Fibroblast of lung (primary cell): ENCODE measurements around the gene SLC2A1. TPM values are rescaled to one million over a fixed set of nuclear protein-coding genes. Genes with fewer than 3 reads are reported as not detected.

Experiments used
- DNase-seq, 2 donors: peaks; one replicate each; pipeline versions ENCODE4 v3.0.0 to v3.0.0-alpha.2; 2010; ENCODE audit warnings: low read depth in 2 of 2
- H2AFZ ChIP-seq: 2 replicates; pipeline ENCODE4 v1.5.1; 2012; ENCODE audit warnings: low read length, control low read depth, inconsistent platforms
- H3K27ac ChIP-seq: 2 replicates; pipeline ENCODE4 v1.5.1; 2011; ENCODE audit warnings: low read length, control low read depth; ENCODE audit not compliant: insufficient read depth
- H3K27me3 ChIP-seq: 2 replicates; pipeline ENCODE4 v1.5.1; 2011; ENCODE audit warnings: mild to moderate bottlenecking, low read length; ENCODE audit not compliant: control insufficient read depth, insufficient read depth
- H3K36me3 ChIP-seq: 2 replicates; pipeline ENCODE4 v1.5.1; 2011; ENCODE audit warnings: low read length; ENCODE audit not compliant: control insufficient read depth, insufficient read depth
- H3K4me1 ChIP-seq: 2 replicates; pipeline ENCODE4 v1.5.1; 2011; ENCODE audit warnings: low read length; ENCODE audit not compliant: control insufficient read depth, insufficient read depth; ENCODE audit errors: extremely low read depth
- H3K4me2 ChIP-seq: 2 replicates; pipeline ENCODE4 v1.5.1; 2011; ENCODE audit warnings: low read length, control low read depth; ENCODE audit not compliant: insufficient read depth; ENCODE audit errors: extremely low read depth
- H3K4me3 ChIP-seq, 4 experiments: fragments of 200-600 bp in 1 of 4; sonication (generic) in 1 of 4; replicated peaks in 1 of 4; 2 replicates each; pipeline ENCODE4 v1.5.1; 2011 to 2016; ENCODE audit warnings: low read length in 4 of 4, low read depth in 3 of 4, mild to moderate bottlenecking in 3 of 4, control low read depth in 2 of 4, inconsistent platforms in 1 of 4, mixed read lengths in 1 of 4; ENCODE audit not compliant: insufficient read depth in 1 of 4; ENCODE audit errors: control extremely low read depth in 1 of 4
- H3K79me2 ChIP-seq: 2 replicates; pipeline ENCODE4 v1.5.1; 2012; ENCODE audit warnings: mild to moderate bottlenecking, low read length, inconsistent platforms; ENCODE audit not compliant: control insufficient read depth, insufficient read depth
- H3K9ac ChIP-seq: 2 replicates; pipeline ENCODE4 v1.5.1; 2011; ENCODE audit warnings: mild to moderate bottlenecking, low read length, control low read depth; ENCODE audit not compliant: insufficient read depth
- H3K9me3 ChIP-seq: 2 replicates; pipeline ENCODE4 v1.5.1; 2012; ENCODE audit warnings: low read depth, low read length; ENCODE audit not compliant: control insufficient read depth, insufficient read depth
- H4K20me1 ChIP-seq: 2 replicates; pipeline ENCODE4 v1.5.1; 2011; ENCODE audit warnings: low read length; ENCODE audit not compliant: control insufficient read depth, insufficient read depth; ENCODE audit errors: extremely low read depth
- CTCF ChIP-seq, 2 donors: IDR thresholded peaks in 1 of 2; conservative IDR thresholded peaks in 1 of 2; 1 replicate in 1 of 2; 2 replicates in 1 of 2; pipeline ENCODE4 v1.5.1; 2011 to 2012; ENCODE audit warnings: low read length in 2 of 2, control low read depth in 1 of 2, inconsistent platforms in 1 of 2, low read depth in 1 of 2, mild to moderate bottlenecking in 1 of 2
- EZH2 ChIP-seq: IDR thresholded peaks from 2 replicates; pipeline ENCODE4 v1.5.1; 2012; ENCODE audit warnings: low read length, control low read depth, mild to moderate bottlenecking; ENCODE audit errors: missing control alignments
- polyA plus RNA-seq, 2 donors: library from polyadenylated mRNA; depleted of rRNA in 1 of 2; stranded (reverse) in 1 of 2; unstranded in 1 of 2; fragments of >200 nt; gene quantifications; 2 replicates each; pipeline ENCODE4 v1.2.1, GENCODE V29; 2011 to 2012; ENCODE audit warnings: missing spikeins in 1 of 2
- total RNA-seq: library from RNA; depleted of rRNA; stranded (reverse); fragments of >200 nt; gene quantifications from 2 replicates; pipeline ENCODE4 v1.2.1, GENCODE V29; 2014

SLC2A1 gene
- total and polyA plus RNA-seq, 2 donors (not counting 1 experiment from before 2014, with no cell fraction given) = 29.9 to 56.5 TPM

- H3K4me2 ChIP-seq = no peak overlapping the region
- H3K79me2 ChIP-seq = peaks cover 71% of the 10 kb centered on the region
- H3K9me3 ChIP-seq = no peaks in the 10 kb centered on the region
- H3K9ac ChIP-seq = no peak overlapping the region
- no peaks in the 10 kb centered on the region for H4K20me1 ChIP-seq
- no peak overlapping the region for H3K27ac ChIP-seq
- no peak overlapping the region for H3K4me3 ChIP-seq
- H3K27me3 ChIP-seq = no peaks in the 10 kb centered on the region
- H2AFZ ChIP-seq = no peak overlapping the region
- no peak for DNase-seq
- TF ChIP-seq CTCF (conservative IDR thresholded peaks at IDR 0.05 in 1 of 2, IDR thresholded peaks at IDR 0.05 in 1 of 2; ENCODE audit: low read depth in 1 of 2, low read length in 2 of 2) (no peak), EZH2 (no peak)
- H3K4me1 ChIP-seq = peaks cover 5% of the 10 kb centered on the region
- peaks cover 4% of the 10 kb centered on the region for H3K36me3 ChIP-seq
Observed at GRCh38 chr1:42955311-42956063, 3.2 kb downstream of the SLC2A1 start.

- H3K36me3 ChIP-seq = peaks cover 4% of the 10 kb centered on the region
- no peaks in the 10 kb centered on the region for H3K9me3 ChIP-seq
- no peaks in the 10 kb centered on the region for H3K27me3 ChIP-seq
- peaks cover 82% of the 10 kb centered on the region for H3K79me2 ChIP-seq
- H3K4me3 ChIP-seq = no peak overlapping the region
- H4K20me1 ChIP-seq = no peaks in the 10 kb centered on the region
- peaks cover 11% of the 10 kb centered on the region for H3K4me1 ChIP-seq
- H3K4me2 ChIP-seq = no peak overlapping the region
- H3K27ac ChIP-seq = no peak overlapping the region
- H2AFZ ChIP-seq = no peak overlapping the region
- DNase-seq = no peak
- no peak overlapping the region for H3K9ac ChIP-seq
- TF ChIP-seq EZH2 (no peak), CTCF (conservative IDR thresholded peaks at IDR 0.05 in 1 of 2, IDR thresholded peaks at IDR 0.05 in 1 of 2; ENCODE audit: low read depth in 1 of 2, low read length in 2 of 2) (no peak)
Observed at GRCh38 chr1:42953182-42954180, 5.2 kb downstream of the SLC2A1 start.
